GM21515 (cell line): ENCODE measurements around the gene LDLRAD4.

Source experiments
- ATAC-seq: cut with Tn5 transposase; IDR thresholded peaks from one replicate; pipeline ENCODE4 v1.9.1; 2021; ENCODE audit not compliant: unreplicated experiment

LDLRAD4 gene

GRCh38 chr18:13227910-13228309 is 9.3 kb downstream of the LDLRAD4 start:
- ATAC-seq = no peak

GRCh38 chr18:13229001-13229671 is 10.6 kb downstream of the LDLRAD4 start:
- no peak for ATAC-seq

- ATAC-seq = no peak
Observed at GRCh38 chr18:13231151-13231550, 12.6 kb downstream of the LDLRAD4 start.

- no peak for ATAC-seq
Observed at GRCh38 chr18:13232086-13232917, 13.7 kb downstream of the LDLRAD4 start.

- no peak for ATAC-seq
Observed at GRCh38 chr18:13232971-13233786, 14.6 kb downstream of the LDLRAD4 start.

GRCh38 chr18:13233787-13234783 is 15.5 kb downstream of the LDLRAD4 start:
- ATAC-seq = no peak

- ATAC-seq = no peak
Observed at GRCh38 chr18:13235421-13235831, 16.9 kb downstream of the LDLRAD4 start.

GRCh38 chr18:13235981-13236380 is 17.4 kb downstream of the LDLRAD4 start:
- ATAC-seq = no peak

- no peak for ATAC-seq
Observed at GRCh38 chr18:13236411-13236810, 17.9 kb downstream of the LDLRAD4 start.

- ATAC-seq = no peak
Observed at GRCh38 chr18:13237073-13237472, 18.5 kb downstream of the LDLRAD4 start.

- no peak for ATAC-seq
Observed at GRCh38 chr18:13237641-13238040, 19.1 kb downstream of the LDLRAD4 start.

- no peak for ATAC-seq
Observed at GRCh38 chr18:13239171-13239956, 20.8 kb downstream of the LDLRAD4 start.

GRCh38 chr18:13240060-13240725 is 21.6 kb downstream of the LDLRAD4 start:
- ATAC-seq = no peak

GRCh38 chr18:13241083-13241892 is 22.7 kb downstream of the LDLRAD4 start:
- ATAC-seq = no peak

- no peak for ATAC-seq
Observed at GRCh38 chr18:13241893-13242175, 23.3 kb downstream of the LDLRAD4 start.

GRCh38 chr18:13242797-13243196 is 24.2 kb downstream of the LDLRAD4 start:
- no peak for ATAC-seq

- ATAC-seq = no peak
Observed at GRCh38 chr18:13243363-13243762, 24.8 kb downstream of the LDLRAD4 start.

- no peak for ATAC-seq
Observed at GRCh38 chr18:13244135-13244534, 25.6 kb downstream of the LDLRAD4 start.
